HG03095 (cell line): ENCODE results near the gene MYH9.
A peak's percentile ranks its signal among the peaks of the same experiment; 100 is the strongest.
"Not testable (repeated sequence)": the region's sequence is repeated elsewhere in the genome, so short reads cannot be mapped to it uniquely, and the experiment has no call there.

Source experiments
- ATAC-seq: cut with Tn5 transposase; IDR thresholded peaks from one replicate; pipeline ENCODE4 v1.9.1; 2021; ENCODE audit warnings: moderate library complexity; ENCODE audit not compliant: unreplicated experiment

Gene MYH9

GRCh38 chr22:36415415-36416168, 27.8 kb upstream of the MYH9 start:
- no peak for ATAC-seq

- ATAC-seq: no peak
Observed at GRCh38 chr22:36413022-36413775, 25.4 kb upstream of the MYH9 start.

GRCh38 chr22:36411589-36412258, 24.0 kb upstream of the MYH9 start:
- ATAC-seq: no peak

GRCh38 chr22:36409911-36410756, 22.4 kb upstream of the MYH9 start:
- no peak for ATAC-seq

- not testable (repeated sequence) for ATAC-seq
Observed at GRCh38 chr22:36409554-36409910, 21.8 kb upstream of the MYH9 start.

- ATAC-seq: no peak
Observed at GRCh38 chr22:36409056-36409455, 21.3 kb upstream of the MYH9 start.

- ATAC-seq: no peak
Observed at GRCh38 chr22:36406721-36407120, 19.0 kb upstream of the MYH9 start.

GRCh38 chr22:36405671-36406538, 18.1 kb upstream of the MYH9 start:
- no peak for ATAC-seq

GRCh38 chr22:36405221-36405661, 17.5 kb upstream of the MYH9 start:
- no peak for ATAC-seq

- ATAC-seq: no peak
Observed at GRCh38 chr22:36404446-36404845, 16.7 kb upstream of the MYH9 start.

- ATAC-seq: no peak
Observed at GRCh38 chr22:36399472-36399778, 11.7 kb upstream of the MYH9 start.

GRCh38 chr22:36398601-36399471, 11.1 kb upstream of the MYH9 start:
- ATAC-seq: no peak

GRCh38 chr22:36397131-36398093, 9.6 kb upstream of the MYH9 start:
- ATAC-seq: no peak

- no peak for ATAC-seq
Observed at GRCh38 chr22:36395915-36396314, 8.1 kb upstream of the MYH9 start.

GRCh38 chr22:36395055-36395849, 7.5 kb upstream of the MYH9 start:
- ATAC-seq: no peak

GRCh38 chr22:36391638-36392037, 3.9 kb upstream of the MYH9 start:
- no peak for ATAC-seq

- not testable (repeated sequence) for ATAC-seq
Observed at GRCh38 chr22:36389122-36389521, 1.4 kb upstream of the MYH9 start.

GRCh38 chr22:36387709-36387958, 133 bp downstream of the MYH9 start:
- ATAC-seq: peak; percentile 1
